Measurements from ENCODE around the gene GRB10. TPM values are rescaled to one million over a fixed set of nuclear protein-coding genes. Genes with fewer than 3 reads are reported as not detected.
"Not testable (repeated sequence)": the region's sequence is repeated elsewhere in the genome, so short reads cannot be mapped to it uniquely, and the experiment has no call there.

Gene GRB10
- polyA plus RNA-seq, 1 donor = 13.4 TPM

GRCh38 chr7:50584793-50585408, 197.8 kb downstream of the GRB10 start:
- DNase-seq (ENCODE audit: low read depth) = no peak

- DNase-seq (ENCODE audit: low read depth) = no peak
Measured at GRCh38 chr7:50584386-50584785, 198.3 kb downstream of the GRB10 start.

- not testable (repeated sequence) for DNase-seq (ENCODE audit: low read depth)
Measured at GRCh38 chr7:50583295-50583694, 199.4 kb downstream of the GRB10 start.

GRCh38 chr7:50582271-50582670, 200.4 kb downstream of the GRB10 start:
- DNase-seq (ENCODE audit: low read depth) = not testable (repeated sequence)

GRCh38 chr7:50580666-50581065, 202.0 kb downstream of the GRB10 start:
- DNase-seq (ENCODE audit: low read depth) = not testable (repeated sequence)

GRCh38 chr7:50580057-50580456, 202.6 kb downstream of the GRB10 start:
- DNase-seq (ENCODE audit: low read depth) = no peak

- not testable (repeated sequence) for DNase-seq (ENCODE audit: low read depth)
Measured at GRCh38 chr7:50578105-50578504, 204.6 kb downstream of the GRB10 start.

- DNase-seq (ENCODE audit: low read depth) = no peak
Measured at GRCh38 chr7:50577569-50577968, 205.1 kb downstream of the GRB10 start.

- not testable (repeated sequence) for DNase-seq (ENCODE audit: low read depth)
Measured at GRCh38 chr7:50576388-50576787, 206.3 kb downstream of the GRB10 start.

GRCh38 chr7:50567715-50568261, 214.9 kb downstream of the GRB10 start:
- DNase-seq (ENCODE audit: low read depth) = no peak

GRCh38 chr7:50565977-50566376, 216.7 kb downstream of the GRB10 start:
- DNase-seq (ENCODE audit: low read depth) = no peak

GRCh38 chr7:50565559-50565916, 217.2 kb downstream of the GRB10 start:
- DNase-seq (ENCODE audit: low read depth) = no peak

- no peak for DNase-seq (ENCODE audit: low read depth)
Measured at GRCh38 chr7:50564640-50565558, 217.8 kb downstream of the GRB10 start, which contains the start of gene DDC. TSS of gene DDC (minus strand) at chr7:50565405. CDS start at chr7:50544085, 21,320 bp downstream.

- no peak for DNase-seq (ENCODE audit: low read depth)
Measured at GRCh38 chr7:50564171-50564570, 218.5 kb downstream of the GRB10 start.

- DNase-seq (ENCODE audit: low read depth) = no peak
Measured at GRCh38 chr7:50562136-50562535, 220.6 kb downstream of the GRB10 start.

GRCh38 chr7:50560865-50561351, 221.8 kb downstream of the GRB10 start:
- no peak for DNase-seq (ENCODE audit: low read depth)

GRCh38 chr7:50559881-50560280, 222.8 kb downstream of the GRB10 start:
- DNase-seq (ENCODE audit: low read depth) = no peak

- DNase-seq (ENCODE audit: low read depth) = no peak
Measured at GRCh38 chr7:50558294-50559053, 224.2 kb downstream of the GRB10 start.

- DNase-seq (ENCODE audit: low read depth) = no peak
Measured at GRCh38 chr7:50557099-50557498, 225.6 kb downstream of the GRB10 start.

- no peak for DNase-seq (ENCODE audit: low read depth)
Measured at GRCh38 chr7:50556247-50556991, 226.3 kb downstream of the GRB10 start.

GRCh38 chr7:50555594-50556140, 227.0 kb downstream of the GRB10 start:
- no peak for DNase-seq (ENCODE audit: low read depth)

Measured in forelimb muscle (tissue), 1 donor.